ENCODE results near the gene LUC7L2.
A peak's percentile ranks its signal among the peaks of the same experiment; 100 is the strongest.

The LUC7L2 gene

DNA sequence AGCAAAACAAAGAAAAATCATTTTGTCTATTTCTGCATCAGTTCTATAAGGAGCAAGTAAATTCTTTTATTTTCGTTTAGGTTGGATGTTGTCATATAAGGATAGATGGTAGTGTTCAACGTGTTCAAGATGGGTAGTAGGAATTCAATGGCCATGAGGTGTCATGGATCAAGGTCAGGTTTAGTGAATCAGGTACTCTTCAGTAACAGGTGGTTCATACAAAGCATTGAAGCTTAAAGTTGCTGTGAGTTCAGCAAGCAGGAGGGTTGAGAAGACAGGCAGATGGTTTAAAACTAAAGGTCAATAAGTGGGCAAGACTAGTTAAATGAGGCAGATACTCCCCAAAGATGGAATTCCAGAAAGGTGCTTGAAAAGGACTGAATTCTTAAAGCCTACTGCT, 5.6 kb downstream of the LUC7L2 start:
- TF ChIP-seq, protein P1, sequence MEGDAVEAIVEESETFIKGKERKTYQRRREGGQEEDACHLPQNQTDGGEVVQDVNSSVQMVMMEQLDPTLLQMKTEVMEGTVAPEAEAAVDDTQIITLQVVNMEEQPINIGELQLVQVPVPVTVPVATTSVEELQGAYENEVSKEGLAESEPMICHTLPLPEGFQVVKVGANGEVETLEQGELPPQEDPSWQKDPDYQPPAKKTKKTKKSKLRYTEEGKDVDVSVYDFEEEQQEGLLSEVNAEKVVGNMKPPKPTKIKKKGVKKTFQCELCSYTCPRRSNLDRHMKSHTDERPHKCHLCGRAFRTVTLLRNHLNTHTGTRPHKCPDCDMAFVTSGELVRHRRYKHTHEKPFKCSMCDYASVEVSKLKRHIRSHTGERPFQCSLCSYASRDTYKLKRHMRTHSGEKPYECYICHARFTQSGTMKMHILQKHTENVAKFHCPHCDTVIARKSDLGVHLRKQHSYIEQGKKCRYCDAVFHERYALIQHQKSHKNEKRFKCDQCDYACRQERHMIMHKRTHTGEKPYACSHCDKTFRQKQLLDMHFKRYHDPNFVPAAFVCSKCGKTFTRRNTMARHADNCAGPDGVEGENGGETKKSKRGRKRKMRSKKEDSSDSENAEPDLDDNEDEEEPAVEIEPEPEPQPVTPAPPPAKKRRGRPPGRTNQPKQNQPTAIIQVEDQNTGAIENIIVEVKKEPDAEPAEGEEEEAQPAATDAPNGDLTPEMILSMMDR (IDR thresholded peaks at IDR 0.05; ENCODE audit: insufficient read depth, low read depth, low read length, missing control alignments): no peak
- no peak overlapping the region for H3K4me3 ChIP-seq (ENCODE audit: low read depth, low read length)
- no peak for DNase-seq (ENCODE audit: low read depth)

DNA sequence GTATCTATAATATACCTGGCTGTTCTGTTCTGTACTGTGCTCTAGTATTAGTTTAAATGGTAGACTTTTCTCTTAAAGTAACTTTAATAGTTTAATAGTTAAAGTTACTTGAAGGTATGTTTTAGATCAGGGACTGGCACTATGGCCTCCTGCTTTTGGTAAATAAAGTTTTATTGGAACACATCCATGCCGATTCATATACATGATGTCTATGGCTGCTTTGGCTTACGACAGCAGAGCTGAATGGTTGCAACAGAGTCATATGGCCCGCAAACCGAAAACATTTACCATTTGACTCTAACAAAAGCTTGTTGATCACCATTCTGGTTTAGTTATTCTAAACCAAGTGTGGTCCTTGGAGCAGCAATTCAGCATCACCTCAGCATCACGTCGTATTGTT, 6.7 kb downstream of the LUC7L2 start:
- no peak for DNase-seq (ENCODE audit: low read depth)
- TF ChIP-seq, protein P1 (IDR thresholded peaks at IDR 0.05; ENCODE audit: insufficient read depth, low read depth, low read length, missing control alignments): no peak
- H3K4me3 ChIP-seq (ENCODE audit: low read depth, low read length): no peak overlapping the region

DNA sequence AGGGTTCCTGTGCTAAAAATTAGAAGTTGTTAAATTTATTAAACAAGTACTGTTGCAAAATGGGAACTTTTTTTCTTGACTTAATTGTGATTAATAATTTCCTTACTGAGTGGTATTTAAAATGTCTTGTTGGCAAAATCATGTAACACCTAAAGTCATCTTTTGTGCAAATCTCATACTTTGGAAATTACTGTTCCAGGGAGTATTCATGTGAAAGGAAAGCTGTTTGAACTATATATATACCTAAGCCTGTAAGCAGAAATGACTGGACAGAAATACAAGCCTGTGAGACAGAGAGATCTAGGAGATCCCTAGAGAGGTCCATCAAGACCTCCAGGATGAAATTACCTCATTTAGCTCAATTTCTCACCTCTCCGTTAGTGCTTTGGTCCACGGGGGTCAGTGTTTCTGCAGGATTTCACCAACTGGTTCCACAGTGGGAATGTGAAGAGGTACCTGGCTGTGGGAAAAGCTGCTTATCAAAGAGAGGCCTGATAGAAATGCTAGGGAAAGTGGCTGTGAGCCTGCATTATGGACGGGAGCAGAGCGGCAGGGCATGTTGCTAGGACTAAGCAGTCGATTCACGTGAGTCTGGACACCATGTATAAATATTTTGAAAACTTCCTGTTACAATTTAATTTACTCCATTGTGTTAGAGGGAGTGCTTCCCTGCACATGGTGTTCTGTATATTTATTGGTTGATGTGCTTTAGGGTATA, 7.9 kb downstream of the LUC7L2 start:
- no peak overlapping the region for H3K4me3 ChIP-seq (ENCODE audit: low read depth, low read length)
- DNase-seq (ENCODE audit: low read depth): peak; percentile 10
- TF ChIP-seq, protein P1 (IDR thresholded peaks at IDR 0.05; ENCODE audit: insufficient read depth, low read depth, low read length, missing control alignments): no peak

DNA sequence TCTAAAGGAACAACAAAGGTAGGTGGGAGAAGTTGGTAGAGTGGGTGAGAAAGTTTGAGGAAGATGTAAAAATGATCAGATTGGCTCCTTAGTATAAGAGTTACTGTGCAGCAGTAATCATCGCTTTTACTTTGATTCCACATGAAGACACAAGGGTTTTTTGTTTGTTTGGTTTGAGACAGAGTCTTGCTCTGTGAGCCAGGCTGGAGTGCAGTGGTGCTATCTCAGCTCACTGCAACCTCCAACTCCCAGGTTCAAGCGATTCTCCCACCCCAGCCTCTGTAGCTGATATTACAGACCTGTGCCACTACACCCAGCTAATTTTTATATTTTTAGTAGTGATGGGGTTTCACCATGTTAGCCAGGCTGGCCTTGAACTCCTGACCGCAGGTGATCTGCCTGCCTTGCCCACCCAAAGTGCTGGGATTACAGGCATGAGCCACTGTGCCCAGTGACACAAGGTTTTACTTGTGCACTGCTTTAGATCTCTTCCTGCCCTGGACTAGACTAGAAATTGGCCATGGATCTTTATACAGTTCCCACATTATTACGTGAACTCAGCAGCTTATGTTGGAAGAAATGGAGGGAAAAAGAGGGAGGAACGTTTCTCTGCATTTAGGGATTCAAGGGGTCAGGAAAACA, 10.7 kb downstream of the LUC7L2 start:
- H3K4me3 ChIP-seq (ENCODE audit: low read depth, low read length): no peak overlapping the region
- no peak for DNase-seq (ENCODE audit: low read depth)
- TF ChIP-seq, protein P1 (IDR thresholded peaks at IDR 0.05; ENCODE audit: insufficient read depth, low read depth, low read length, missing control alignments): no peak

DNA sequence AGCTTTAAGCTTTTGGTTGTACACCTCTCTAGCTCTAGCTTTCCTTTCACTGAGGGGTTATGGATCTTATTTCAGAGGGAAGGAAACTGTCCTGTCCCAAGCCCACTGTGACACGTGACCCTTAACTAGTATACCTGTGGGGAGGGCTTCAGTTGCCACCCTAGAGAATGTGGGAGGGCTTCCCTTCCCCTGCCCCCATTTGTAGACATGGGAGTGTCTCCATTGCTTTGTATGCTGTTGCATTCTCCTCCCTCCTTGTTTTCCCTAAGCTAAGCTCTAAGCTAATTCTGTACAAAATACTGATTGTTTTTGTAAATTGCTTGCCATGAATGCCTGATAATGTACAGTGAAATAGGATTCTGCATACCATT, 11.2 kb downstream of the LUC7L2 start:
- H3K4me3 ChIP-seq (ENCODE audit: low read depth, low read length): no peak overlapping the region
- DNase-seq (ENCODE audit: low read depth): no peak
- TF ChIP-seq, protein P1 (IDR thresholded peaks at IDR 0.05; ENCODE audit: insufficient read depth, low read depth, low read length, missing control alignments): no peak

DNA sequence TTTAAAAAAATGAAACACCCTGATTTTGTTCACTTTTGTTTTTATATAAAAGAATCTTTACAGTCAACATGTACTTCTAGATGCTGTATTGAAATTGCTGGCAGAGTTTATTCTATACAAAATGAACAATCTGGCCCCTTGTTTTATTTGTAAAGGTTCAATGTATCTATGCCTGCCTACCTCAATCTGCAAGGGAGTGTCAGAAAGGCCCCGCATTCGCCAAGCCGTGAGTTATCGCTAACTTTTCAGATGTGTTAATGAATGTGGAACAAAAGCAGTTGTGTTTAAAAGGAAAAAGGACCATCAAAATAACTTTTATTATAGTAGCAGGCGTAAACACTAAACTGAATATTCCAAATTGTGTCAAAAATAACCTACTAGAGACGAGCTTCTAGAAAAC, 14.6 kb downstream of the LUC7L2 start:
- TF ChIP-seq, protein P1 (IDR thresholded peaks at IDR 0.05; ENCODE audit: insufficient read depth, low read depth, low read length, missing control alignments): no peak
- DNase-seq (ENCODE audit: low read depth): no peak
- H3K4me3 ChIP-seq (ENCODE audit: low read depth, low read length): no peak overlapping the region

Measured in GM12865 (cell line).